NB4 (cell line): ENCODE results near the gene RER1.

Source experiments
- DNase-seq: peaks from one replicate; pipeline ENCODE4 v3.0.0; 2010; ENCODE audit warnings: low read depth
- H3K4me3 ChIP-seq: one replicate; pipeline ENCODE4 v1.5.1; 2011; ENCODE audit warnings: mild to moderate bottlenecking, low read depth, low read length, moderate library complexity
- MYC ChIP-seq: IDR thresholded peaks from 2 replicates; pipeline ENCODE4 v1.6.1; 2011; ENCODE audit warnings: low read depth, low read length
- POLR2A ChIP-seq: IDR thresholded peaks from 2 replicates; pipeline ENCODE4 v1.6.1; 2011; ENCODE audit warnings: mild to moderate bottlenecking; ENCODE audit not compliant: insufficient read length; ENCODE audit errors: extremely low read depth
- TF ChIP-seq, protein P1 (sequence below): IDR thresholded peaks from one replicate; pipeline ENCODE4 v1.5.1; 2012; ENCODE audit warnings: low read depth, low read length
- TF ChIP-seq, protein P2 (sequence below): IDR thresholded peaks from 2 replicates; pipeline ENCODE4 v1.6.1; 2011; ENCODE audit warnings: low read depth, low read length

Gene RER1

DNA sequence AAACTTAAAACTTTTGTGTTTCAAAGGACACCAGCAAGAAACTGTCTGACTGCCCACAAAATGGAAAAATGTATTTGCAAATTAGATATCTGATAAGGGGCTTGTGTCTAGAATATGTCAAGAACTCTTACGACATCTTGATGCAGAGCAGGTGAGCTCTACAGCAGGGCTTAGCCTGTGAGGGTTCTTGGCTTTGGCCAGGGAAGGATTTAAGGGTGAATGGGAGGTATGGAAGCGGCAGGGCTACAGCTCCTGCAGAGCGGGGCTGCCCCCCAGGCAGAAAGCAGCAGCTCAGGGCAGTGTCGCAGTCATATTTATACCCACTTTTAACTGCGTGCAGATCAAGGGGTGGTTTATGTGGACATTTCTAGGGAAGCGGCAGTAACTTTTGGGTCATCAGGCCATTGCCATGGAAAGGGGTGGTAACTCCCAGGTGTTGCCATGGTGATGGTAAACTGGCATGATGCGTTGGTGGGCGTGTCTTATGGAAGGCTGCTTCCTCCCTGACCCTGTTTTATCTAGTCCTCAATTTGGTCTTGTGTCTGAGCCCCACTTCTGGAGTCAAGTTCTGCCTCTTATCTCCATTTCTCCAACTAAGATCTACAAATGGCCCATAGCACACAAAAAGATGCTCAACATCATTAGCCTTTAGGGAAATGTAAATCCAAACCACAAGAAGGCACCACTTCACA, 23.4 kb upstream of the RER1 start:
- TF ChIP-seq, protein P1, sequence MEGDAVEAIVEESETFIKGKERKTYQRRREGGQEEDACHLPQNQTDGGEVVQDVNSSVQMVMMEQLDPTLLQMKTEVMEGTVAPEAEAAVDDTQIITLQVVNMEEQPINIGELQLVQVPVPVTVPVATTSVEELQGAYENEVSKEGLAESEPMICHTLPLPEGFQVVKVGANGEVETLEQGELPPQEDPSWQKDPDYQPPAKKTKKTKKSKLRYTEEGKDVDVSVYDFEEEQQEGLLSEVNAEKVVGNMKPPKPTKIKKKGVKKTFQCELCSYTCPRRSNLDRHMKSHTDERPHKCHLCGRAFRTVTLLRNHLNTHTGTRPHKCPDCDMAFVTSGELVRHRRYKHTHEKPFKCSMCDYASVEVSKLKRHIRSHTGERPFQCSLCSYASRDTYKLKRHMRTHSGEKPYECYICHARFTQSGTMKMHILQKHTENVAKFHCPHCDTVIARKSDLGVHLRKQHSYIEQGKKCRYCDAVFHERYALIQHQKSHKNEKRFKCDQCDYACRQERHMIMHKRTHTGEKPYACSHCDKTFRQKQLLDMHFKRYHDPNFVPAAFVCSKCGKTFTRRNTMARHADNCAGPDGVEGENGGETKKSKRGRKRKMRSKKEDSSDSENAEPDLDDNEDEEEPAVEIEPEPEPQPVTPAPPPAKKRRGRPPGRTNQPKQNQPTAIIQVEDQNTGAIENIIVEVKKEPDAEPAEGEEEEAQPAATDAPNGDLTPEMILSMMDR: no peak
- TF ChIP-seq MYC: no peak
- TF ChIP-seq, protein P2, sequence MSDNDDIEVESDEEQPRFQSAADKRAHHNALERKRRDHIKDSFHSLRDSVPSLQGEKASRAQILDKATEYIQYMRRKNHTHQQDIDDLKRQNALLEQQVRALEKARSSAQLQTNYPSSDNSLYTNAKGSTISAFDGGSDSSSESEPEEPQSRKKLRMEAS: no peak
- no peak for TF ChIP-seq POLR2A
- no peak overlapping the region for H3K4me3 ChIP-seq
- no peak for DNase-seq

DNA sequence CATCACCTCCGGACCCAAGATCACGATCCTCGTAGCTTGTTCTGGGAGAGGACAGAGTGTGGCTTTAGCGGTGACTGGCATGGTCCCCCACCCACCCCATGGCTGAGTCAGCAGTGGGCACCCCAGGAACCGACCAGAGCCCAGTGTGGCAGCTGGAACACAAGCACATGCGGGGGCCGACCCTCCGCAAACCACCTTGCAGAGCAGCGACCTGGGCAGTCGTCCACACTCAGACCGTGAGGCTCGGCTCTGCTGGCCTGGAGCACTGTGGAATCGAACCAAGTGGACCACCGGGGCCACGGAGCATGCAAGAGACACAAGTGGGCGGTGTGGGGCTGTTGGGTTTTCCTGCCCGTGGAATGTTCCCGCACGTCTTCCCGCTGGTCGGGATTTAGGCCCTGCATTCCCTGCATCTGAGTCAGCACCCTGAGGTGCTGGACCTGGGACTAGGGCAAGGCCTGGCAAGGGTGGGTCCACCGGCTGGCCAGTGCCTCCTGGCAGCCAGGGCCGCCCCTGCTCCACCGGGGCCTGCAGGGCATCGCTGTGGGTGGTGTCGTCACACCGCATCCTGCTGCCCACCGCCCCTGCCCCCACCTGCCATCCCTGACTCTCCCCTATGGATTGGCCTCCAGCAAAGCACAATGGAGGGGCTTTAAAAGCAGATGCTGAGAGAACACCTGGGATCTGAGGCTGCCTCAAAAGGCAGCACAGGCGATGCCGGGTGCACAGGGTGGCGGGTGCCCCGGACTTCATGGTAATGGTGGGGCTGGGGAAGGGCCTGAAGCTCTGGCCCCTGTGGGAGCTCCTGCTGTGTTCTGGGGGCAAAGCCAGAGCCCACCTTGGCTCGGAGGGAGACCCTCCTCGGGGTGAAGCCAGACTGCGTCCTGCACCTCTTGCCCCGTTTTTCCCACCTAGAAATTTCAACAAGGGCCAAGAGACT, 18.8 kb upstream of the RER1 start:
- no peak overlapping the region for H3K4me3 ChIP-seq
- TF ChIP-seq POLR2A: no peak
- TF ChIP-seq, protein P1: no peak
- TF ChIP-seq, protein P2: no peak
- TF ChIP-seq MYC: no peak
- no peak for DNase-seq

DNA sequence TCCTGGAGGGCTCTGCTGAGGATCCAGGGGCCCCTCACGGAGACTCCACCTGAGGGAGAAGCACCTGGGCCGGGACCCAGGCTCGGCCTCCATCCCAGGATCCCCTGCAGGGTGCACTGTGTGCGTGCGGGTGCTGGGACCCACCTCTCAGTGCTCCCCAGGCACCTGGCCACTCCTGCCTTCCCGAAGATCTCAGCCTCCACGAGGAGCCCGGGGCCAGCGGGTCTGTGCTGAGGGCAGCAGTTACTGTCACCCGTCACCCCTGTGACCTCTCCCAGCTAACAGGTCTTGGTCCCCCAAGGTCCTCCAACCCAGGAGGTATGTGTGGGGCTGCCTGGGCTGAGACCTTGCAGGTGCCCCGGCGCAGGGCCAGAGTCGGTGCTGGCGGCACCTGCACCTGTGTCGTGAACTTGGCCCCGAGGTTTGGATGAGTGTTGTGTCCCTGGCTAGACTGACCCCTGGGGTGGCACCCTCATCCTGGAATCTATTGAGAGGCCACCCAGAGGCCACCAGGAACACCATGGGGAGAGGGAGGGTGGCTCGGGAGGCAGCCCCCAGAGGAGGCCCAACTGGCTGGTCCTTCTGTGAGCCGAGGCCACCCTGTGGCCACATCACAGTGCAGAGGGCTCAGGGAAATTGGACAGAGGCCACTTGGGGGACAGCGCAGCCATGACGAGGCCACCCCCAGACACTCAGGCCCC, 17.9 kb upstream of the RER1 start:
- TF ChIP-seq, protein P2: no peak
- TF ChIP-seq MYC (no peak), POLR2A (no peak)
- H3K4me3 ChIP-seq: no peak overlapping the region

DNA sequence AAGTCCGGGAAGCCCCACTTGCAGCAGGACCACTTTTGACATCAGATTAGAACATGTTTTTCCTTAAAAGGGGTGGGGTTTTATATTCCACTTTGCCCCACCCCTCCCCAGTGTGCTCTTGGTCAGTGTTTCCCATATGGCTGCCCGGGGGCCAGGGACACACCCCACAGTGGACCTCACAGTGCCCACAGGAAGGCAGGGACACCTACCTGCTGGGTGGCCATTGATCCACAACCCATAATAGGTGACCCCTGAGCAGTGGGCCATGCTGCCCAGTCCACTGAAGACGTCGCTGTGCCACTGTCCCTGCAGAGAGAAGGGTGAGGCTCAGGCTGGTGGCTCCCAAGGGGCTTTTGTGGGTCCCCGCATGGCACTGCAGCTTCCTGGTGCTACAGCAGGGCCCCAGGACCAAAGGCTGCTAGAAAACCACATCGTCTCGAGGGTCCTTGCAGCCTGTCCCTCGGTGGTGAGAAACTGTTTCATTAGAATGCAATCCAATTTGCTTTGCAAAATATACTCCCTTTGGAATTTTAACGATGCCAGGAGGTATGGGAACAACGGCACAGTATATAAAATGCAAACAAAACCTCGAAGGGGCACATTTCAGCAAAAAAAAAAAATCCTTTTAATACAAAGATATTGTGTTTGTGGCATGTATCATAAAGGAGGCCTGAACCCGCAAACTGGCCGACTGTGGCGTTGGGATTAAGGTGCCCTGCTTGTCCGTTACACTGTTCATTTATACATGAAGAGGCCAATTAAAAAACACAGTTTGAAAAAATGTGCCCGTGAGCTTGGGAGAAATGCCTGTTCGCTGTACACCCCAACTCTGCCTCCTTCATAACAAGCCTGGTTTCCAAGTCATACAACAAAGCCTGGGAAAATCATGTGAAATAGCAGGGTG, 17.1 kb upstream of the RER1 start:
- TF ChIP-seq, protein P2: peak; percentile 40; the same call in 1 of the 2 replicates
- TF ChIP-seq, protein P1: no peak
- peak; percentile 79 for DNase-seq
- H3K4me3 ChIP-seq: no peak overlapping the region

More for the DNA sequence above, 17.9 kb upstream of the RER1 start:
- DNase-seq: no peak

DNA sequence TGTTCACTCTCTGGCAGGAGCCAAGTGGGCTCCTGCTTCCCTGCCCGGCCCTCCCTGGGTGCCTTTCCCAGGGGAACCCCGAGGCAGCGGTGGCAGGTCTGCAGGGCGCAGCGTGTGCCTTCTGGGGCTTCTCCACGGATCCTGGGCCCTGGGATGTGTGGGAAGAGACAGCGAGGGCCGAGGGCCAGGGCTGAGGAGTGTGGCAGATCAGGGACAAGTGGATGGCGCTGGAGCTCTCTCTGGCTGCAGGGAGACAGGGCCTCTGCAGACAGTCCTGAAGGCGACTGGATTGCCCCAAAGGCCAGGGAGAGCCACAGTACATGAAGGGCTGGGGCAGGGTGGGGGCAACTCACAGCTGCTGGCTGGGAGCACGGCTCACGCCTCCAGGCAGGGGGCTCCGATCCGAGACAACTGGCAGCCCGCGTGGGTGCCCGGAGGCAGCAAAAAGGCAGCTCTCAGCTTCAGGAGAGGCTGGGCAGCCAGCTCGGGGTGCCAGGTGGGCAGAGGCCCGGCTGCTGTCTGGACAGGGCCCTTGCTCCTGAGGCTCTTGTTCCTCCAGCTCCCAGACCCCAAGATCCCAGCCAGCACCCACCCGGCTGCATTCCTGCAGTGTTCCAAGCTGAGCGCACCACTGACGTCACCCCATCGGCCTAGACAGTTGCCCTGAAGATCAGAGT, 16.3 kb upstream of the RER1 start:
- TF ChIP-seq MYC (no peak), POLR2A (no peak)
- TF ChIP-seq, protein P2: no peak
- TF ChIP-seq, protein P1: no peak
- H3K4me3 ChIP-seq: no peak overlapping the region
- DNase-seq: no peak
